H1 (cell line): ENCODE results near the gene RPUSD3. TPM values are rescaled to one million over a fixed set of nuclear protein-coding genes. Genes with fewer than 3 reads are reported as not detected.

Experiments used
- CTCF ChIA-PET: fragments of 300-600 bp; sonication (Branson Sonifier 250); formaldehyde crosslinking; loops from one replicate; lab custom pipeline; 2021; ENCODE audit not compliant: partially characterized antibody; lab: Charles Lee
- POLR2A ChIA-PET: fragments of 300-600 bp; sonication (Branson Sonifier 250); formaldehyde crosslinking; loops from one replicate; lab custom pipeline; 2021; ENCODE audit warnings: inconsistent platforms; ENCODE audit not compliant: partially characterized antibody; lab: Charles Lee
- DNase-seq, 2 experiments: peaks; one replicate each; pipeline versions ENCODE4 v3.0.0 to v3.0.0-alpha.2; 2010 to 2022; ENCODE audit warnings: low spot score in 2 of 2, low read depth in 1 of 2, mixed read lengths in 1 of 2
- FAIRE-seq: peaks from 2 replicates; lab custom pipeline; 2011; peaks lifted over from hg19 to GRCh38; lab: Jason Lieb, UNC
- H2AFZ ChIP-seq: 2 replicates; pipeline ENCODE4 v1.8.1; 2012; ENCODE audit warnings: low read length, inconsistent platforms
- H2AK5ac ChIP-seq: 2 replicates; pipeline ENCODE4 v1.6.1; 2013; ENCODE audit warnings: low read depth, low read length
- H2BK120ac ChIP-seq: replicated peaks from 2 replicates; pipeline ENCODE3; 2013; ENCODE audit warnings: low read depth, low read length, inconsistent platforms
- H2BK12ac ChIP-seq: 2 replicates; pipeline ENCODE4 v1.6.1; 2013; ENCODE audit warnings: low read depth, low read length
- H2BK15ac ChIP-seq: 2 replicates; pipeline ENCODE4 v1.6.1; 2013; ENCODE audit warnings: low read length
- H2BK20ac ChIP-seq: 2 replicates; pipeline ENCODE4 v1.6.1; 2013; ENCODE audit warnings: low read length
- H2BK5ac ChIP-seq: 2 replicates; pipeline ENCODE4 v1.6.1; 2013; ENCODE audit warnings: low read depth, low read length
- H3K14ac ChIP-seq: 2 replicates; pipeline ENCODE4 v1.6.1; 2013; ENCODE audit warnings: inconsistent platforms; ENCODE audit not compliant: insufficient read length
- H3K18ac ChIP-seq: 2 replicates; pipeline ENCODE4 v1.6.1; 2013; ENCODE audit warnings: low read length; ENCODE audit errors: extremely low read depth
- H3K23ac ChIP-seq: 2 replicates; pipeline ENCODE4 v1.6.1; 2013; ENCODE audit warnings: inconsistent platforms; ENCODE audit not compliant: insufficient read length
- H3K23me2 ChIP-seq: 2 replicates; pipeline ENCODE4 v1.6.1; 2013; ENCODE audit warnings: low read depth, low read length
- H3K27ac ChIP-seq: 2 replicates; pipeline ENCODE4 v1.6.1; 2011; ENCODE audit warnings: low read depth, low read length, inconsistent platforms
- H3K27me3 ChIP-seq, 4 experiments: replicated peaks in 1 of 4; 1 replicate in 1 of 4; 2 replicates in 3 of 4; pipeline versions ENCODE4 v1.6.1 to v1.8.1; 2011 to 2013; ENCODE audit warnings: low read length in 3 of 4, mild to moderate bottlenecking in 3 of 4, inconsistent platforms in 2 of 4, mixed read lengths in 2 of 4, moderate library complexity in 1 of 4; ENCODE audit not compliant: control insufficient read depth in 3 of 4, insufficient read depth in 3 of 4; ENCODE audit errors: extremely low read depth in 1 of 4
- H3K36me3 ChIP-seq, 4 experiments: 2 replicates each; pipeline versions ENCODE4 v1.6.1 to v1.8.1; 2011 to 2013; ENCODE audit warnings: mild to moderate bottlenecking in 4 of 4, low read length in 3 of 4, moderate library complexity in 2 of 4, control low read depth in 1 of 4, inconsistent platforms in 1 of 4; ENCODE audit not compliant: insufficient read depth in 4 of 4, control insufficient read depth in 2 of 4
- H3K4ac ChIP-seq: replicated peaks from 2 replicates; pipeline ENCODE3; 2013; ENCODE audit warnings: low read length, low read depth, mixed read lengths, inconsistent platforms; ENCODE audit not compliant: insufficient read length
- H3K4me1 ChIP-seq, 4 experiments: replicated peaks in 1 of 4; 1 replicate in 1 of 4; 2 replicates in 3 of 4; pipeline versions ENCODE4 v1.6.1 to v1.8.1; 2011 to 2013; ENCODE audit warnings: low read length in 3 of 4, inconsistent platforms in 2 of 4, mixed read lengths in 1 of 4; ENCODE audit not compliant: insufficient read depth in 4 of 4, control insufficient read depth in 3 of 4
- H3K4me2 ChIP-seq, 2 experiments: 2 replicates each; pipeline versions ENCODE4 v1.6.1 to v1.8.1; 2011 to 2013; ENCODE audit warnings: low read depth in 2 of 2, low read length in 2 of 2, control low read depth in 1 of 2, inconsistent platforms in 1 of 2, mild to moderate bottlenecking in 1 of 2; ENCODE audit not compliant: insufficient read depth in 1 of 2
- H3K4me3 ChIP-seq, 4 experiments: fragments of 200-600, 300-600 bp in 1 of 4; sonication (generic), shearing (Covaris generic), sonication (Bioruptor Twin) in 1 of 4; 2 replicates each; pipeline versions ENCODE4 v1.5.1 to v1.8.1; 2011 to 2016; ENCODE audit warnings: low read length in 4 of 4, low read depth in 3 of 4, control low read depth in 2 of 4, inconsistent platforms in 2 of 4, mild to moderate bottlenecking in 2 of 4, mixed read lengths in 1 of 4, moderate library complexity in 1 of 4; ENCODE audit not compliant: insufficient read depth in 2 of 4; ENCODE audit errors: extremely low read depth in 1 of 4
- H3K56ac ChIP-seq: replicated peaks from 2 replicates; pipeline ENCODE3; 2013; ENCODE audit warnings: low read depth, mild to moderate bottlenecking, mixed read lengths, low read length, inconsistent platforms; ENCODE audit not compliant: insufficient read length
- H3K79me1 ChIP-seq: 2 replicates; pipeline ENCODE4 v1.6.1; 2013; ENCODE audit warnings: low read depth, low read length, control low read depth
- H3K79me2 ChIP-seq, 2 experiments: 2 replicates each; pipeline versions ENCODE4 v1.6.1 to v1.8.1; 2012 to 2013; ENCODE audit warnings: low read length in 2 of 2, mild to moderate bottlenecking in 2 of 2, inconsistent platforms in 1 of 2; ENCODE audit not compliant: insufficient read depth in 2 of 2, control insufficient read depth in 1 of 2
- H3K9ac ChIP-seq, 4 experiments: replicated peaks in 1 of 4; 1 replicate in 1 of 4; 2 replicates in 3 of 4; pipeline versions ENCODE4 v1.6.1 to v1.8.1; 2011 to 2013; ENCODE audit warnings: low read depth in 3 of 4, low read length in 3 of 4, control low read depth in 2 of 4, mild to moderate bottlenecking in 2 of 4, moderate library complexity in 2 of 4, inconsistent platforms in 1 of 4; ENCODE audit errors: extremely low read depth in 1 of 4
- H3K9me3 ChIP-seq, 2 experiments: 2 replicates each; pipeline versions ENCODE4 v1.6.1 to v1.8.1; 2012 to 2013; ENCODE audit warnings: mild to moderate bottlenecking in 2 of 2, moderate library complexity in 2 of 2, control low read depth in 1 of 2, inconsistent platforms in 1 of 2, low read depth in 1 of 2, low read length in 1 of 2, mixed read lengths in 1 of 2; ENCODE audit not compliant: insufficient read depth in 2 of 2
- H4K20me1 ChIP-seq, 2 experiments: replicated peaks in 1 of 2; 2 replicates each; pipeline versions ENCODE3 to v1.8.1; 2011 to 2013; ENCODE audit warnings: inconsistent platforms in 2 of 2, low read length in 2 of 2, mild to moderate bottlenecking in 1 of 2; ENCODE audit not compliant: insufficient read depth in 2 of 2, control insufficient read depth in 1 of 2
- H4K5ac ChIP-seq: 2 replicates; pipeline ENCODE4 v1.6.1; 2013; ENCODE audit warnings: low read length, low read depth, mixed read lengths, inconsistent platforms; ENCODE audit not compliant: insufficient read length
- H4K8ac ChIP-seq: 2 replicates; pipeline ENCODE4 v1.8.0; 2013; ENCODE audit warnings: mild to moderate bottlenecking, moderate library complexity, low read length, inconsistent platforms; ENCODE audit not compliant: insufficient read depth; ENCODE audit errors: extremely low read depth
- H4K91ac ChIP-seq: replicated peaks from 2 replicates; pipeline ENCODE3; 2013; ENCODE audit warnings: low read length, mixed read lengths, inconsistent platforms; ENCODE audit not compliant: insufficient read length
- ASH2L ChIP-seq: fragments of 200-600, 300-600 bp; sonication (generic); IDR thresholded peaks from one replicate; pipeline ENCODE4 v1.7.1; 2017; ENCODE audit warnings: low read length
- ATF3 ChIP-seq: IDR thresholded peaks from 2 replicates; pipeline ENCODE4 v1.6.1; 2011; ENCODE audit warnings: low read depth, mild to moderate bottlenecking, low read length; ENCODE audit not compliant: insufficient read depth
- EGR1 ChIP-seq: IDR thresholded peaks from 2 replicates; pipeline ENCODE4 v1.6.1; 2011; ENCODE audit warnings: low read depth, low read length, borderline replicate concordance
- EP300 ChIP-seq, 2 experiments: IDR thresholded peaks; 1 replicate in 1 of 2; 2 replicates in 1 of 2; pipeline ENCODE4 v1.6.1; 2011 to 2012; ENCODE audit warnings: low read depth in 2 of 2, low read length in 2 of 2, mild to moderate bottlenecking in 2 of 2, borderline replicate concordance in 1 of 2, inconsistent platforms in 1 of 2, moderate library complexity in 1 of 2
- JUND ChIP-seq: IDR thresholded peaks from 2 replicates; pipeline ENCODE4 v1.6.1; 2011; ENCODE audit warnings: mild to moderate bottlenecking, improper control_type of control experiment, low read length
- KDM4A ChIP-seq: IDR thresholded peaks from one replicate; pipeline ENCODE4 v1.7.1; 2012; ENCODE audit warnings: low read depth, mild to moderate bottlenecking, moderate library complexity, low read length, inconsistent platforms; ENCODE audit not compliant: severe bottlenecking
- MAX ChIP-seq: IDR thresholded peaks from 2 replicates; pipeline ENCODE4 v1.6.1; 2012; ENCODE audit warnings: inconsistent platforms
- SP1 ChIP-seq: IDR thresholded peaks from 2 replicates; pipeline ENCODE4 v1.6.1; 2011; ENCODE audit warnings: low read depth, low read length
- SRF ChIP-seq: IDR thresholded peaks from 2 replicates; pipeline ENCODE4 v1.6.1; 2011; ENCODE audit warnings: mild to moderate bottlenecking, low read depth, low read length, moderate library complexity
- WGBS, 2 experiments: shearing (Covaris generic) in 1 of 2; methylation state at CpG; one replicate each; pipeline versions ENCODE4 v1.1.6 to v1.1.7; 2013 to 2015; ENCODE audit warnings: low lambda C conversion rate in 2 of 2, mixed read lengths in 2 of 2, inconsistent platforms in 1 of 2, low coverage in 1 of 2, missing lambda C conversion rate in 1 of 2; ENCODE audit not compliant: insufficient replicate concordance in 2 of 2, insufficient coverage in 1 of 2, insufficient read length in 1 of 2; ENCODE audit errors: extremely low coverage in 1 of 2, missing lambda C conversion rate in 1 of 2; 5-methylcytosine and 5-hydroxymethylcytosine counted together
- polyA plus RNA-seq, 7 experiments: library from polyadenylated mRNA; depleted of rRNA in 3 of 7; stranded (reverse) in 5 of 7; unstranded in 2 of 7; fragments of >200 nt in 5 of 7; fragments of 200-250 nt in 2 of 7; gene quantifications; 1 replicate in 5 of 7; 2 replicates in 1 of 7; 4 replicates in 1 of 7; pipeline versions ENCODE4 v1.2.1 to v1.2.3, GENCODE V29; 2011 to 2013; ENCODE audit warnings: missing spikeins in 2 of 7, mixed read lengths in 2 of 7
- total RNA-seq: library from RNA; stranded (reverse); fragmentation: NEBNext Ultra II Directional; extraction: Animal tissue kit (Norgen Biotek cat#: 25700); gene quantifications from 2 replicates; pipeline ENCODE4 v1.2.1, GENCODE V29; 2021

The RPUSD3 gene
- total and polyA plus RNA-seq, 2 of the 8 experiments (the other 6 are each of a cell fraction or from before 2014, with no cell fraction given), result 68.4 to 154 TPM

GRCh38 chr3:9869955-9870354 is 26.1 kb upstream of the RPUSD3 start:
- no peaks in the 10 kb centered on the region for H3K23me2 ChIP-seq
- H4K91ac ChIP-seq, result no peak overlapping the region
- no peak overlapping the region for H3K18ac ChIP-seq
- no peaks in the 10 kb centered on the region for H3K9me3 ChIP-seq
- no peak overlapping the region for H4K8ac ChIP-seq
- no peak overlapping the region for H2BK15ac ChIP-seq
- no peak overlapping the region for H3K9ac ChIP-seq
- no peaks in the 10 kb centered on the region for H3K27me3 ChIP-seq
- no peaks in the 10 kb centered on the region for H3K79me2 ChIP-seq
- H3K4me3 ChIP-seq, result no peak overlapping the region
- H3K4me2 ChIP-seq, result no peak overlapping the region
- H3K23ac ChIP-seq, result no peak overlapping the region
- no peak overlapping the region for H2AFZ ChIP-seq
- H3K27ac ChIP-seq, result no peak overlapping the region
- no peak overlapping the region for H2BK12ac ChIP-seq
- H3K14ac ChIP-seq, result no peak overlapping the region
- H2BK20ac ChIP-seq, result no peak overlapping the region
- H3K4me1 ChIP-seq, result no peaks in the 10 kb centered on the region
- no peaks in the 10 kb centered on the region for H3K79me1 ChIP-seq
- no peak overlapping the region for H2AK5ac ChIP-seq
- no peaks in the 10 kb centered on the region for H3K36me3 ChIP-seq
- no peak overlapping the region for H4K5ac ChIP-seq
- POLR2A ChIA-PET, result no interaction called here
- H3K4ac ChIP-seq, result no peak overlapping the region
- H2BK5ac ChIP-seq, result no peak overlapping the region
- FAIRE-seq (no peak), DNase-seq (no peak)
- H3K56ac ChIP-seq, result no peak overlapping the region
- 90% methylated on average over 5 of the region's 5 CpGs; no CpG with 5 or more reads in 1 of the 2 experiments for WGBS, 2 experiments
- CTCF ChIA-PET, result no interaction called here
- H4K20me1 ChIP-seq, result no peaks in the 10 kb centered on the region
- no peak overlapping the region for H2BK120ac ChIP-seq
- TF ChIP-seq MAX (no peak), KDM4A (no peak), SRF (no peak), ATF3 (no peak), EGR1 (no peak), ASH2L (no peak), JUND (no peak), EP300 (IDR thresholded peaks at IDR 0.05; ENCODE audit: borderline replicate concordance in 1 of 2, low read depth in 2 of 2, low read length in 2 of 2) (no peak), SP1 (no peak)
